ENCODE results near the gene LRRC1.

LRRC1 gene

DNA sequence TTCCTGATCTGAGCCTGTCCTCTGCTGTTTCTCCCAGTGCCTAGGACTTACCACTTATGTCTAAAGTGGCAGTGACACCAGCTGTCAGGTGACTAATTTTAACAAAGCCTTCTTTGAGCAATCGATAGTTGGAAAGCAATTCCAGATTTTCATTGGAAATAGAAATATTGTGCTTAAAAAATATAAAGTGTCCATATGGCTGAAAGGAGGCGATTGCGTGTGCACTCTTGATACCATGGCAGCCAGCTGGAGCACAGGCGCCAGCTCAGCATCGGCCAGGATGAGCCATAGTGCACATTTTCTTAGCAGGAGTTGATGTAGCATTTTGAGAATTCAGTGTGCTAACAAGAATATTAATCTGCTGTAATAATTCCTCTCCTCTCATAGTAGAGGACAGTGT lies 70.0 kb downstream of the LRRC1 start:
- no peak for DNase-seq (ENCODE audit: low spot score)
- TF ChIP-seq, protein P1, sequence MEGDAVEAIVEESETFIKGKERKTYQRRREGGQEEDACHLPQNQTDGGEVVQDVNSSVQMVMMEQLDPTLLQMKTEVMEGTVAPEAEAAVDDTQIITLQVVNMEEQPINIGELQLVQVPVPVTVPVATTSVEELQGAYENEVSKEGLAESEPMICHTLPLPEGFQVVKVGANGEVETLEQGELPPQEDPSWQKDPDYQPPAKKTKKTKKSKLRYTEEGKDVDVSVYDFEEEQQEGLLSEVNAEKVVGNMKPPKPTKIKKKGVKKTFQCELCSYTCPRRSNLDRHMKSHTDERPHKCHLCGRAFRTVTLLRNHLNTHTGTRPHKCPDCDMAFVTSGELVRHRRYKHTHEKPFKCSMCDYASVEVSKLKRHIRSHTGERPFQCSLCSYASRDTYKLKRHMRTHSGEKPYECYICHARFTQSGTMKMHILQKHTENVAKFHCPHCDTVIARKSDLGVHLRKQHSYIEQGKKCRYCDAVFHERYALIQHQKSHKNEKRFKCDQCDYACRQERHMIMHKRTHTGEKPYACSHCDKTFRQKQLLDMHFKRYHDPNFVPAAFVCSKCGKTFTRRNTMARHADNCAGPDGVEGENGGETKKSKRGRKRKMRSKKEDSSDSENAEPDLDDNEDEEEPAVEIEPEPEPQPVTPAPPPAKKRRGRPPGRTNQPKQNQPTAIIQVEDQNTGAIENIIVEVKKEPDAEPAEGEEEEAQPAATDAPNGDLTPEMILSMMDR (IDR thresholded peaks at IDR 0.05; ENCODE audit: extremely low read depth, missing control alignments) = no peak

- TF ChIP-seq, protein P1 (IDR thresholded peaks at IDR 0.05; ENCODE audit: extremely low read depth, missing control alignments) = no peak
- DNase-seq (ENCODE audit: low spot score) = no peak
These were observed 71.4 kb downstream of the LRRC1 start for GRCh38 chr6:53866226-53866625.

- TF ChIP-seq, protein P1 (IDR thresholded peaks at IDR 0.05; ENCODE audit: extremely low read depth, missing control alignments) = no peak
- DNase-seq (ENCODE audit: low spot score) = no peak
These were observed 73.8 kb downstream of the LRRC1 start for GRCh38 chr6:53868626-53869025.

DNA sequence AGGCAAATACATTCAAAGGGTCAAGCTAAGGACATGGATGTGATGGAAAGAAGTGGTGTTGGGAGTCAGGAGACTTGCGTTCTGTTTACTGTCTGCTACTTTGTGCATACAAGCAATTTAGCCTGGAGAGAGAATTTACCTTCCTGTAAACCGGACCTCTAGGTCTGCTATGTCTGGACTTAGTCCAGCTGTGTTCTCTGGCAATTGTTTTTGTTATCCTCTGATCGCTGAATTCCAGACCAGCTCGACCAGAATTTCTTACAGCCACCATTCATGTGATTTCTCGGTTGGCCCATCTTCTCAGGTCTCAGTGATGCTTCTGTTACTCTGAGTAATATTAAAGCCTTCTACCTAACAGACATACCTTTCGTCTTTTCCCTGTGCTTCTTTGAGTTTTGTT lies 75.2 kb downstream of the LRRC1 start:
- DNase-seq (ENCODE audit: low spot score) = no peak
- TF ChIP-seq, protein P1 (IDR thresholded peaks at IDR 0.05; ENCODE audit: extremely low read depth, missing control alignments) = no peak

DNA sequence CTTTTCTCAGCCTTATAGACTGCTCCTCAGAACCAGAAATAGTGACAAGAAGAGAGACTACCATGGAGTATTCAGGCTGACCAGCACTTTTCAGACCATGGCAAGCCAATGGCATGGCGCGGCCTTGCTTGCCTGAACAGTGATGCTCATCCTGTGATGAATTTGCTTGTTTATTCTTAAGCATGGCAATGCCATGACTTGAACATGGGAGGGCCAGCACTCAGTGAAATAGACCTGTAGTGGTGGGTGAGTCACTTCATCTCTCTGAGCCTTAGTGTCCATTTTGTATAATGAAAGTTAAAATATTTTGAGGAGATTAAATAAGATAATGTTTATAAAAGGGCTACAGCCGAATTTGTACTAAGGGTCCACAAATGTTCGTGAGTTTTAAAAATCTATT lies 79.1 kb downstream of the LRRC1 start:
- TF ChIP-seq, protein P1 (IDR thresholded peaks at IDR 0.05; ENCODE audit: extremely low read depth, missing control alignments) = no peak
- DNase-seq (ENCODE audit: low spot score) = no peak

- DNase-seq (ENCODE audit: low spot score) = no peak
- TF ChIP-seq, protein P1 (IDR thresholded peaks at IDR 0.05; ENCODE audit: extremely low read depth, missing control alignments) = no peak
These were observed 80.2 kb downstream of the LRRC1 start for GRCh38 chr6:53874964-53875363.

DNA sequence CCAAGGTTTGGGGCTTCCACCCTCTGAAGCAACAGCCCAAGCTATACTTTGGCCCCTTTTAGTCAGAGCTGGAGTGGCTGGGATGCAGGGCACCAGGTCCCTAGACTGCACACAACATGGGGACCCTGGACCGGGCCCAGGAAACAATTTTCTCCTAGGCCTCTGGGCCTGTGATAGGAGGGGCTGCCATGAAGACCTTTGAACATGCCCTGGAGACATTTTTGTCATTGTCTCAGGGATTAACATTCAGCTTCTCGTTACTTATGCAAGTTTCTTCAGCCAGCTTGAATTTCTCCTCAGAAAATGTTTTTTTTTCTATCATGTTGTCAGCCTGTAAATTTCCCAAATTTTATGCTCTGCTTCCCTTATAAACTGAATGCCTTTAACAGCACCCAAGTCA lies 82.3 kb downstream of the LRRC1 start:
- TF ChIP-seq, protein P1 (IDR thresholded peaks at IDR 0.05; ENCODE audit: extremely low read depth, missing control alignments) = no peak
- DNase-seq (ENCODE audit: low spot score) = no peak

All from GM20000 (cell line).